B cell (primary cell): ENCODE measurements around the gene TCF7L2. TPM values are rescaled to one million over a fixed set of nuclear protein-coding genes. Genes with fewer than 3 reads are reported as not detected.

Experiments
- ATAC-seq: fragments of 200-7000 bp; cut with Tn5 transposase; one replicate; pipeline ENCODE4 v1.10.0; 2021; ENCODE audit warnings: low read depth, mild to moderate bottlenecking, moderate number of reproducible peaks, moderate library complexity
- CTCF ChIA-PET: fragments of 350-600 bp; sonication (Branson Sonifier 250); formaldehyde crosslinking; loops from one replicate; lab custom pipeline; 2021; ENCODE audit warnings: antibody characterized with exemption, inconsistent platforms; lab: Charles Lee
- POLR2A ChIA-PET: fragments of 350-600 bp; sonication (Branson Sonifier 250); formaldehyde crosslinking; loops from one replicate; lab custom pipeline; 2021; ENCODE audit warnings: antibody characterized with exemption; lab: Charles Lee
- DNase-seq: peaks from one replicate; pipeline ENCODE4 v3.0.0; 2013
- H2AFZ ChIP-seq: 2 replicates; pipeline ENCODE4 v1.6.1; 2012; ENCODE audit warnings: mild to moderate bottlenecking, low read depth, low read length; ENCODE audit not compliant: insufficient read depth, poor library complexity, severe bottlenecking
- H3K27ac ChIP-seq, 2 donors: 1 replicate in 1 of 2; 2 replicates in 1 of 2; pipeline ENCODE4 v1.5.1; 2012 to 2013; ENCODE audit warnings: low read length in 2 of 2, mild to moderate bottlenecking in 2 of 2, moderate library complexity in 1 of 2
- H3K27me3 ChIP-seq, 4 experiments: fragments of 200-600 bp in 1 of 4; sonication (generic) in 1 of 4; replicated peaks in 1 of 4; 1 replicate in 2 of 4; 2 replicates in 2 of 4; pipeline versions ENCODE4 v1.6.1 to v1.7.0; 2013 to 2016; ENCODE audit warnings: low read length in 3 of 4, mild to moderate bottlenecking in 2 of 4, mixed read lengths in 1 of 4, moderate library complexity in 1 of 4; ENCODE audit not compliant: insufficient read depth in 4 of 4, control insufficient read depth in 3 of 4; ENCODE audit errors: control extremely low read depth in 1 of 4
- H3K36me3 ChIP-seq, 2 experiments: replicated peaks in 1 of 2; 1 replicate in 1 of 2; 2 replicates in 1 of 2; pipeline versions ENCODE4 v1.6.1 to v1.7.1; 2013; ENCODE audit warnings: low read length in 1 of 2; ENCODE audit not compliant: insufficient read depth in 2 of 2, control insufficient read depth in 1 of 2; ENCODE audit errors: control extremely low read depth in 1 of 2, extremely low read depth in 1 of 2
- H3K4me1 ChIP-seq, 2 donors: fragments of 200-600 bp in 1 of 2; sonication (generic) in 1 of 2; 1 replicate in 1 of 2; 2 replicates in 1 of 2; pipeline versions ENCODE4 v1.5.1 to v1.6.1; 2013 to 2017; ENCODE audit warnings: low read length in 2 of 2; ENCODE audit not compliant: control insufficient read depth in 2 of 2, insufficient read depth in 2 of 2
- H3K4me2 ChIP-seq: replicated peaks from 2 replicates; pipeline ENCODE3; 2012; ENCODE audit warnings: mild to moderate bottlenecking, low read depth, low read length; ENCODE audit not compliant: poor library complexity, severe bottlenecking
- H3K4me3 ChIP-seq, 5 experiments: fragments of 200-600 bp in 1 of 5; sonication (generic) in 1 of 5; 1 replicate in 3 of 5; 2 replicates in 2 of 5; pipeline versions ENCODE4 v1.5.1 to v1.7.0; 2011 to 2016; ENCODE audit warnings: low read length in 4 of 5, mild to moderate bottlenecking in 4 of 5, low read depth in 2 of 5, control low read depth in 1 of 5, moderate library complexity in 1 of 5; ENCODE audit not compliant: insufficient read depth in 1 of 5; ENCODE audit errors: control extremely low read depth in 1 of 5, extremely low read depth in 1 of 5
- H3K79me2 ChIP-seq: fragments of 200-600 bp; sonication (generic); one replicate; pipeline ENCODE4 v1.6.0; 2016; ENCODE audit warnings: low read length; ENCODE audit not compliant: control insufficient read depth, insufficient read depth
- H3K9ac ChIP-seq: fragments of 200-600 bp; sonication (generic); 2 replicates; pipeline ENCODE4 v1.6.1; 2017; ENCODE audit warnings: mild to moderate bottlenecking, low read length, moderate library complexity
- H3K9me3 ChIP-seq, 3 donors: one replicate each; pipeline versions ENCODE4 v1.6.1 to v1.7.1; 2013; ENCODE audit warnings: low read length in 2 of 3; ENCODE audit not compliant: control insufficient read depth in 2 of 3, insufficient read depth in 1 of 3; ENCODE audit errors: control extremely low read depth in 1 of 3
- H4K20me1 ChIP-seq: 2 replicates; pipeline ENCODE4 v1.6.0; 2012; ENCODE audit warnings: mild to moderate bottlenecking, low read length; ENCODE audit not compliant: insufficient read depth, control insufficient read depth, poor library complexity, severe bottlenecking
- H3K27ac Mint-ChIP-seq: one replicate; pipeline ENCODE4 v1.8.0; 2021; ENCODE audit warnings: mixed read lengths
- H3K27me3 Mint-ChIP-seq: one replicate; pipeline ENCODE4 v1.8.0; 2021; ENCODE audit warnings: mixed read lengths
- H3K4me1 Mint-ChIP-seq: one replicate; pipeline ENCODE4 v1.8.0; 2021; ENCODE audit warnings: mixed read lengths
- H3K4me3 Mint-ChIP-seq: one replicate; pipeline ENCODE4 v1.8.0; 2021; ENCODE audit warnings: mixed read lengths
- H3K9me3 Mint-ChIP-seq: one replicate; pipeline ENCODE4 v1.8.0; 2022; ENCODE audit warnings: mixed read lengths; ENCODE audit not compliant: insufficient read depth
- CTCF ChIP-seq: fragments of 200-600 bp; IDR thresholded peaks from one replicate; pipeline ENCODE4 v1.8.0; 2022; ENCODE audit warnings: antibody characterized with exemption, mild to moderate bottlenecking
- EZH2 ChIP-seq: IDR thresholded peaks from 2 replicates; pipeline ENCODE4 v1.6.1; 2012; ENCODE audit warnings: borderline replicate concordance, low read depth, mild to moderate bottlenecking, moderate library complexity, low read length; ENCODE audit not compliant: insufficient read depth, poor library complexity, severe bottlenecking
- WGBS: methylation state at CpG from one replicate; pipeline ENCODE4 v1.1.5; 2013; ENCODE audit warnings: missing lambda C conversion rate; ENCODE audit not compliant: insufficient coverage; 5-methylcytosine and 5-hydroxymethylcytosine counted together
- intact Hi-C: fragments of 100-400 bp; cut with micrococcal nuclease; formaldehyde crosslinking; loops from one replicate; pipeline ENCODE4 v1.10.0; 2022
- polyA plus RNA-seq: library from polyadenylated mRNA; depleted of rRNA; stranded (reverse); fragments of >200 nt; gene quantifications from 2 replicates; pipeline ENCODE4 v1.2.3, GENCODE V29; 2012
- total RNA-seq, 2 donors: library from RNA; stranded (reverse); fragments of 120-200 nt in 1 of 2; gene quantifications; 1 replicate in 1 of 2; 2 replicates in 1 of 2; pipeline versions ENCODE4 v1.2.3 to v1.2.4, GENCODE V29; 2013 to 2022

TCF7L2 gene
- total and polyA plus RNA-seq, 2 donors (not counting 1 experiment from before 2014, with no cell fraction given) = 0.48 to 1.1 TPM

DNA sequence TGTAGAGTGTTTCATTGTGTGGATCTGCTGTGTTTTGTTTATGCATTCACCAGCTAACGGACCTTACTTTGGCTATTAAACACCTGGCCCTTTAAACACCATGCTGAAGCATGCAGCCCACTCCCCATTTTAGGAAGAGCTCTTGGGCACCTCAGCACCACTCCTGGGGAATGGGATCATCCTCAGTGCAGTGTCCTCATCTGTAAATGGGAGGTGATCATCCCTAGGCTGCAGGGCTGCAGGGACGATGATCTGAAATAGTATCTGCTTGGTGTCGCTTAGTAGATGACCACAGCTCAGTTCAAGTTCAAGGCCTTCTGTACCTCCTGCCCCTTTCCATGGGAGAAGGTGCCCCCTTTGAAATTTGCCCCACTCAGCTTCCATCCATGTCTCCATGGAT is 229.9 kb downstream of the TCF7L2 start:
- TF ChIP-seq CTCF (no peak), EZH2 (no peak)
- ChIA-PET CTCF (no interaction called here), POLR2A (no interaction called here)
- H3K27me3 ChIP-seq = no peaks in the 10 kb centered on the region
- Mint-ChIP-seq H3K27me3 (peaks cover 17% of the 10 kb centered on the region), H3K27ac (no peak overlapping the region), H3K4me3 (no peak overlapping the region), H3K4me1 (peaks cover 3% of the 10 kb centered on the region), H3K9me3 (no peaks in the 10 kb centered on the region)
- H2AFZ ChIP-seq = no peak overlapping the region
- H3K4me1 ChIP-seq = no peaks in the 10 kb centered on the region
- H3K27ac ChIP-seq = no peak overlapping the region
- ATAC-seq (no peak), DNase-seq (no peak)
- WGBS = 79% methylated on average over 2 of the region's 3 CpGs
- no peaks in the 10 kb centered on the region for H3K79me2 ChIP-seq
- no peaks in the 10 kb centered on the region for H3K36me3 ChIP-seq
- no peak overlapping the region for H3K4me3 ChIP-seq
- no peak overlapping the region for H3K4me2 ChIP-seq
- H3K9me3 ChIP-seq = no peaks in the 10 kb centered on the region
- intact Hi-C loops = no loop called here
- H4K20me1 ChIP-seq = no peaks in the 10 kb centered on the region
- no peak overlapping the region for H3K9ac ChIP-seq

GRCh38 chr10:113180401-113181154 is 230.5 kb downstream of the TCF7L2 start:
- Mint-ChIP-seq H3K9me3 (no peaks in the 10 kb centered on the region), H3K4me3 (no peak overlapping the region), H3K27me3 (peaks cover 14% of the 10 kb centered on the region), H3K27ac (no peak overlapping the region), H3K4me1 (peaks cover 3% of the 10 kb centered on the region)
- Histone ChIP-seq H3K4me3 (no peak overlapping the region), H3K36me3 (no peaks in the 10 kb centered on the region), H4K20me1 (no peaks in the 10 kb centered on the region), H2AFZ (no peak overlapping the region), H3K4me1 (no peaks in the 10 kb centered on the region), H3K27me3 (no peaks in the 10 kb centered on the region), H3K4me2 (no peak overlapping the region), H3K9me3 (no peaks in the 10 kb centered on the region), H3K79me2 (no peaks in the 10 kb centered on the region), H3K9ac (no peak overlapping the region), H3K27ac (no peak overlapping the region)
- intact Hi-C loops = no loop called here
- CTCF ChIA-PET = no interaction called here
- TF ChIP-seq CTCF = no peak
- no peak for TF ChIP-seq EZH2
- POLR2A ChIA-PET = no interaction called here
- 63% methylated on average over 9 of the region's 10 CpGs for WGBS
- ATAC-seq = no peak
- no peak for DNase-seq
